ENCODE results near the gene FAM98B. TPM values are rescaled to one million over a fixed set of nuclear protein-coding genes. Genes with fewer than 3 reads are reported as not detected.

Gene FAM98B
- polyA plus RNA-seq, 1 of the 3 experiments (the other 2 are of a cell fraction), result 5.7 TPM

GRCh38 chr15:38461066-38461833 is 7.3 kb downstream of the FAM98B start (continued):
- no peak for TF ChIP-seq IRF3 (IDR thresholded peaks at IDR 0.05; ENCODE audit: low read depth, low read length)
- TF ChIP-seq USF1 (IDR thresholded peaks at IDR 0.05; ENCODE audit: borderline replicate concordance, low read depth), result no peak
- no peak for TF ChIP-seq GATA2 (CRISPR knock-in tag; IDR thresholded peaks at IDR 0.05)
- no peak for TF ChIP-seq RAD21 (IDR thresholded peaks at IDR 0.05; ENCODE audit: low read length)
- no peak for TF ChIP-seq POLR2AphosphoS5 (IDR thresholded peaks at IDR 0.05; ENCODE audit: low read depth, low read length)
- no peak for TF ChIP-seq CTCF (IDR thresholded peaks at IDR 0.05)
- TF ChIP-seq JUND (IDR thresholded peaks at IDR 0.05), result no peak
- no peak for TF ChIP-seq TCF12 (IDR thresholded peaks at IDR 0.05)
- TF ChIP-seq SMC3 (IDR thresholded peaks at IDR 0.05; ENCODE audit: low read depth, low read length), result no peak
- TF ChIP-seq ZBTB33 (IDR thresholded peaks at IDR 0.05; ENCODE audit: borderline replicate concordance, low read depth), result no peak
- no peak for TF ChIP-seq SIN3A (IDR thresholded peaks at IDR 0.05; ENCODE audit: borderline replicate concordance, low read depth, low read length)

GRCh38 chr15:38463893-38464292 is 10.0 kb downstream of the FAM98B start:
- no peak for DNase-seq
- ChIA-PET POLR2A (no interaction called here), CTCF (interaction anchor here (0.9 to 3.7 kb wide), 9 partner anchors 9 to 1468 kb away, joined by 3 to 19 read pairs (median 5); partner anchors contain the start of gene RASGRP1)
- Histone ChIP-seq H3K4me2 (no peak overlapping the region), H3K27ac (ENCODE audit: low read depth in 2 of 2, low read length in 1 of 2) (no peak overlapping the region), H3K9me2 (no peaks in the 10 kb centered on the region), H3K27me3 (ENCODE audit: insufficient read depth) (no peaks in the 10 kb centered on the region), H3F3A (replicated peaks; ENCODE audit: insufficient read depth) (no peaks in the 10 kb centered on the region), H2AFZ (ENCODE audit: low read depth) (no peak overlapping the region), H3K79me2 (ENCODE audit: insufficient read depth) (peaks cover 85% of the 10 kb centered on the region), H3K4me3 (ENCODE audit: low read depth in 2 of 2, low read length in 1 of 2) (no peak overlapping the region), H3K9me3 (no peaks in the 10 kb centered on the region), H3K4me1 (ENCODE audit: control insufficient read depth in 1 of 2, insufficient read depth in 2 of 2, low read depth in 1 of 2, low read length in 1 of 2) (peaks cover 5 to 7% of the 10 kb centered on the region in 2 experiments; a peak in 1 of 4 replicates), H3K36me3 (replicated peaks in 1 of 2; ENCODE audit: control insufficient read depth in 1 of 2, insufficient read depth in 2 of 2, low read length in 1 of 2) (peaks cover 10 to 13% of the 10 kb centered on the region in 2 experiments), H3K9ac (no peak overlapping the region), H4K20me1 (ENCODE audit: insufficient read depth) (peaks cover 22% of the 10 kb centered on the region; the same call in 1 of the 2 replicates)
- TF ChIP-seq MXI1 (IDR thresholded peaks at IDR 0.05; ENCODE audit: low read depth, low read length), result no peak
- no peak for TF ChIP-seq TAF1 (IDR thresholded peaks at IDR 0.05; ENCODE audit: borderline replicate concordance, low read depth, low read length)
- no peak for TF ChIP-seq IRF3 (IDR thresholded peaks at IDR 0.05; ENCODE audit: low read depth, low read length)
- no peak for TF ChIP-seq CTCF (IDR thresholded peaks at IDR 0.05)
- no peak for TF ChIP-seq ZBTB33 (IDR thresholded peaks at IDR 0.05; ENCODE audit: borderline replicate concordance, low read depth)
- TF ChIP-seq SMC3 (IDR thresholded peaks at IDR 0.05; ENCODE audit: low read depth, low read length), result no peak
- TF ChIP-seq YY1 (IDR thresholded peaks at IDR 0.05; ENCODE audit: low read depth), result no peak
- no peak for TF ChIP-seq RCOR1 (IDR thresholded peaks at IDR 0.05; ENCODE audit: low read length)
- TF ChIP-seq NRF1 (IDR thresholded peaks at IDR 0.05; ENCODE audit: low read depth, low read length), result no peak
- TF ChIP-seq EP300 (IDR thresholded peaks at IDR 0.05; ENCODE audit: borderline replicate concordance in 1 of 2, low read depth in 1 of 2, low read length in 1 of 2), result no peak
- 96% methylated on average over 3 of the region's 3 CpGs for WGBS (ENCODE audit: low lambda C conversion rate)

Measured in SK-N-SH (cell line).